PFSK-1 (cell line): ENCODE data around the gene KDM5A.

ENCODE experiments used
- FOXP2 ChIP-seq: optimal IDR thresholded peaks from 2 replicates; pipeline ENCODE3; 2011; ENCODE audit warnings: borderline replicate concordance, control low read depth, inconsistent platforms; ENCODE audit not compliant: insufficient read depth; ENCODE audit errors: extremely low read length, extremely low read depth
- POLR2AphosphoS5 ChIP-seq: IDR thresholded peaks from 2 replicates; pipeline ENCODE4 v1.6.1; 2012; ENCODE audit warnings: low read depth, mild to moderate bottlenecking, control low read depth, low read length, moderate library complexity
- SIN3A ChIP-seq: IDR thresholded peaks from 2 replicates; pipeline ENCODE4 v1.6.1; 2012; ENCODE audit warnings: mild to moderate bottlenecking, low read length, moderate library complexity, borderline replicate concordance; ENCODE audit not compliant: insufficient read depth
- TAF1 ChIP-seq: IDR thresholded peaks from 2 replicates; pipeline ENCODE4 v1.6.1; 2012; ENCODE audit warnings: low read length, control low read depth, borderline replicate concordance; ENCODE audit not compliant: insufficient read depth
- TF ChIP-seq, protein P1 (sequence below), 2 experiments: IDR thresholded peaks; 2 replicates each; pipeline versions ENCODE4 v1.6.1 to v1.8.0; 2011 to 2012; ENCODE audit warnings: low read depth in 2 of 2, low read length in 2 of 2, control low read depth in 1 of 2, inconsistent platforms in 1 of 2, mild to moderate bottlenecking in 1 of 2, moderate library complexity in 1 of 2; ENCODE audit not compliant: insufficient read depth in 1 of 2

KDM5A gene

GRCh38 chr12:356276-356988 lies 32.7 kb downstream of the KDM5A start:
- no peak for TF ChIP-seq SIN3A
- TF ChIP-seq, protein P1, sequence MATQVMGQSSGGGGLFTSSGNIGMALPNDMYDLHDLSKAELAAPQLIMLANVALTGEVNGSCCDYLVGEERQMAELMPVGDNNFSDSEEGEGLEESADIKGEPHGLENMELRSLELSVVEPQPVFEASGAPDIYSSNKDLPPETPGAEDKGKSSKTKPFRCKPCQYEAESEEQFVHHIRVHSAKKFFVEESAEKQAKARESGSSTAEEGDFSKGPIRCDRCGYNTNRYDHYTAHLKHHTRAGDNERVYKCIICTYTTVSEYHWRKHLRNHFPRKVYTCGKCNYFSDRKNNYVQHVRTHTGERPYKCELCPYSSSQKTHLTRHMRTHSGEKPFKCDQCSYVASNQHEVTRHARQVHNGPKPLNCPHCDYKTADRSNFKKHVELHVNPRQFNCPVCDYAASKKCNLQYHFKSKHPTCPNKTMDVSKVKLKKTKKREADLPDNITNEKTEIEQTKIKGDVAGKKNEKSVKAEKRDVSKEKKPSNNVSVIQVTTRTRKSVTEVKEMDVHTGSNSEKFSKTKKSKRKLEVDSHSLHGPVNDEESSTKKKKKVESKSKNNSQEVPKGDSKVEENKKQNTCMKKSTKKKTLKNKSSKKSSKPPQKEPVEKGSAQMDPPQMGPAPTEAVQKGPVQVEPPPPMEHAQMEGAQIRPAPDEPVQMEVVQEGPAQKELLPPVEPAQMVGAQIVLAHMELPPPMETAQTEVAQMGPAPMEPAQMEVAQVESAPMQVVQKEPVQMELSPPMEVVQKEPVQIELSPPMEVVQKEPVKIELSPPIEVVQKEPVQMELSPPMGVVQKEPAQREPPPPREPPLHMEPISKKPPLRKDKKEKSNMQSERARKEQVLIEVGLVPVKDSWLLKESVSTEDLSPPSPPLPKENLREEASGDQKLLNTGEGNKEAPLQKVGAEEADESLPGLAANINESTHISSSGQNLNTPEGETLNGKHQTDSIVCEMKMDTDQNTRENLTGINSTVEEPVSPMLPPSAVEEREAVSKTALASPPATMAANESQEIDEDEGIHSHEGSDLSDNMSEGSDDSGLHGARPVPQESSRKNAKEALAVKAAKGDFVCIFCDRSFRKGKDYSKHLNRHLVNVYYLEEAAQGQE (IDR thresholded peaks at IDR 0.05; ENCODE audit: insufficient read depth in 1 of 2, low read depth in 2 of 2, low read length in 2 of 2) = no peak
- no peak for TF ChIP-seq POLR2AphosphoS5
- TF ChIP-seq TAF1 = no peak
- no peak for TF ChIP-seq FOXP2

- TF ChIP-seq POLR2AphosphoS5 (no peak), TAF1 (no peak), FOXP2 (no peak), SIN3A (no peak)
- TF ChIP-seq, protein P1 (IDR thresholded peaks at IDR 0.05; ENCODE audit: insufficient read depth in 1 of 2, low read depth in 2 of 2, low read length in 2 of 2) = no peak
Measured at GRCh38 chr12:337039-337438, 52.1 kb downstream of the KDM5A start.

- TF ChIP-seq FOXP2 (no peak), SIN3A (no peak), TAF1 (no peak), POLR2AphosphoS5 (no peak)
- TF ChIP-seq, protein P1 (IDR thresholded peaks at IDR 0.05; ENCODE audit: insufficient read depth in 1 of 2, low read depth in 2 of 2, low read length in 2 of 2) = no peak
Measured at GRCh38 chr12:334125-334524, 55.0 kb downstream of the KDM5A start.

DNA sequence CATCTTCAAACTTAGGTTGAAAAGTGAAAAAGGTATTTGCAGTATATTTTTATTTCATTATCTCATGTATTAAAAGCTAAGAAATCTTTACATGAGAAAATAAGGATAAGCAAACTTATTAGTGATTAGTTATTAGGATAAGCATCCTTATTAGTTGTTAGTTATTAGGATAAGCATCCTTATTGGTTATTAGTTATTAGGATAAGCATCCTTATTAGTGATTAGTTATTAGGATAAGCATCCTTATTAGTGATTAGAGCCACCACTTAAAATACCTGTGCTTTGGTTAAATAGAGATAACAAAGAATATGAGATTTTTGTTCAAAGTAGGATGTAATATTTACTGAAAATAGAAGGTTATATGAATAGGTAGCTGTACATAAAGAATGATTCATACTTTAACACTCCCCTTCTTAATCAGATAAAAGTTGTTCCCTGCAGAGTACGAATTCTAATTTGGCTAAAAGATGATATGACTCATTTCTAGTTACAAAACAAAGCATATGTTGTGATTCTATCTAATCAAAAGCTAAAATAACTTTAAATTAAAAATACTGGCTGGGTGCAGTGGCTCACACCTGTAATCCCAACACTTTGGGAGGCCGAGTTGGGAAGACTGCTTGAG lies 56.4 kb downstream of the KDM5A start:
- TF ChIP-seq, protein P1 (IDR thresholded peaks at IDR 0.05; ENCODE audit: insufficient read depth in 1 of 2, low read depth in 2 of 2, low read length in 2 of 2) = no peak
- TF ChIP-seq TAF1 (no peak), FOXP2 (no peak), POLR2AphosphoS5 (no peak), SIN3A (no peak)

DNA sequence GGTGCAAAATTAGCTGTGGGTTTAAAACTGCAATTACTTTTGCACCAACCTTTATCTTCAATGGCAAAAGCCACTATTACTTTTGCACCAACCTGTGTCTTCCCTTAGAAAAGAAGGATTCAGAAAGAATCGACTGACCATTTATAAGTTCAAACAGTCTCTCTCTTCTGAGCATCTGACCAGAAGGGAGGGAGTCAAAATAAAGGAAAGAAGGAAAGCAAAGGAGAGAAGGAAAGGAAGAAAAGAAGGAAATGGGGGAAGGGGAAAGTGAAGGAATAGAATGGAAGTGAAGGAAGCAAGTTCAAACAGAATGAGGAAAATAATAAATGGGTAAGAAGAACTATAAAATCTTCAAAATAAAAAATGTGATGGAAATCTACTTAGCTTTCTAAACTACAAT lies 57.8 kb downstream of the KDM5A start:
- TF ChIP-seq FOXP2 (no peak), TAF1 (no peak), POLR2AphosphoS5 (no peak), SIN3A (no peak)
- TF ChIP-seq, protein P1 (IDR thresholded peaks at IDR 0.05; ENCODE audit: insufficient read depth in 1 of 2, low read depth in 2 of 2, low read length in 2 of 2) = no peak
